NCI-H2196 (cell line): ENCODE measurements around the gene CDKAL1.

ENCODE experiments used
- DNase-seq: peaks from one replicate; lab custom pipeline; 2025; ENCODE audit not compliant: unreplicated experiment; lab: John Stamatoyannopoulos, UW

CDKAL1 gene

DNA sequence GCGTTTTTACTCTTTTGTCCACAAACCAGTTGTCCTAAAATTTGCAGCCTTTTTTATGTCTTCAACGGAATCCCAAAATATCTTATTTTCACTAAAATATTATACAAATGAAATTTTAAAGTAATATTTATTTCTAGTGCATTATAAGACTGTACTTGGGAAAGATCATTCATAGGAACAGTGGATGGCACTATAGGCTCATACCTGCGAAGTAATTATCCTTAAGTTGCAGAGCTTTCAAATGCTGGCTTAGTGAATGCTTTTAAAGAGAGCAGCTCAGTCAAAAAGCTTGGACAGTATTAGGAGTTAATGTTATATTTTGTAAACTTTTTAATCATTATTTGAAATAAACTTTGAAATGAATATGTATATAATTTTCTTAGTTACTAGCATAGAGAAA, 254.9 kb downstream of the CDKAL1 start:
- DNase-seq = no peak

DNA sequence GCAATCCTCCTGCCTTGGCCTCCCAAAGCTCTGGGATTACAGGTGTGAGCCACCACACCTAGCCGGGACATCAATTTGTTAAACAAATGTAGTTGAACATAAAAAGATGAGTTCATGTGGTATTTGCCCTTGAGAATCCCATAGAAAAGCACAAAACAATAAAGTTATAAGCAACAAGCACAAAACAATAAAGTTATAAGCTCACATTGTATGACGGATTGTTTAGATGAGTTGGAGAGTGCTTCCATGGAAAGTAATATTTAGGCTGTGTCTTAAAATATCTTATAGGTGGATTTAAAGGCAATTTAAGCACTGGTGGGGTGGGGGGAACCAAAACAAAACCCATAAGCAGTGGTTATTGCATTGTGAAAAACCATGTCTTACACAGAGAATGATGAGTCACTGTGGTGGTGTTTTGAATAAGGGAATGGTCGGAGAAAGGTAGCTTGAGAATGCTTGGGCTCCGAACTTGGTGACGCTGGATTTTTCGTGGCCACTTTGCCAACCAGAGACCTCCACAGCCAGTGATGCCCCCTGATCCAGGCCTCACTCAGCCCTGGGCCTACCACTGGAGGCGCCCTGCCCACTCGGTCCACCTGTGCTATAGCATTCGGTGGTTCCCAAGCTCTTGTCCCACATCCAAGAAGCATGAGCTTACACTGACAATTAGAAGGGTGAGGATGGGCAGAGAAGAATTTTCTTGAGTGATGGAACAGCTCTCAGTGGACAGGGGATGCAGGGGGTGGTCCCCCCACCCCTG, 256.0 kb downstream of the CDKAL1 start:
- no peak for DNase-seq

DNA sequence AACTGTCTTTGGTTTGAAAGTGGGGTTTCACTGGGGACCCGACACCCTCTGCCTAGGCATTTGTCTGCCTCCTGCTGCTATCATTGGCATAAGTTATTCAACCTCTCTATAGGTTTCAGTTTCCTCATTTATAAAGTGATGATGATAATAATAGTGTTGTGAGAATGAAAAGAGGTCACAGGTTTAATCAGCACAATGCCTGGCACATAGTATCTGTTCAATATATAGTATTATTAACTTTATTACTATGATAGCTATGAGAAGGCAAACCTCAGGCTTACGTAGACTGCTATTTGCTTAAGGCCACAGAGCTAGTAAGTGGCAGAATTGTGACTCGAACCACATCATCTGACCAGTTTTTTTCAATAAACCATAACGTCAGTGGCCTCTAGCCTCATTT, 256.8 kb downstream of the CDKAL1 start:
- DNase-seq = no peak

DNA sequence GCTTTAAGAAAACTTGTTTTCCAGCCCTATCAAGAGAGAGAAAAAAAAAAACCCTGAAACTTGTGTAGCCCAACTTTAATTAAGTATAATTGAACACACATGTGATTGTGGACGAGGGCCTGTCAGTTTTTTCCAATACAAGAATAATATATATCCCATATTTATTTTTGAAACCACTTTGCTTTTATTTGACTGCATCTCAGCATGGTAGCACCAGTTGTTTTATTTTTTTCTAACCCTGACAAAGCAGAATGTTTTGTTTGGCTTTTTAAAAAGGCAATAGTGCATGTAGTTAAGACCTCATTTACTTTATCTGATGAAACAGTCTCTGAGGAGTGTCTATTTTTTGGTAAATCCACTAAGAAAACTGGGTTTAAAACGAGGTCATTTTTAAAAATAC, 257.7 kb downstream of the CDKAL1 start:
- no peak for DNase-seq

DNA sequence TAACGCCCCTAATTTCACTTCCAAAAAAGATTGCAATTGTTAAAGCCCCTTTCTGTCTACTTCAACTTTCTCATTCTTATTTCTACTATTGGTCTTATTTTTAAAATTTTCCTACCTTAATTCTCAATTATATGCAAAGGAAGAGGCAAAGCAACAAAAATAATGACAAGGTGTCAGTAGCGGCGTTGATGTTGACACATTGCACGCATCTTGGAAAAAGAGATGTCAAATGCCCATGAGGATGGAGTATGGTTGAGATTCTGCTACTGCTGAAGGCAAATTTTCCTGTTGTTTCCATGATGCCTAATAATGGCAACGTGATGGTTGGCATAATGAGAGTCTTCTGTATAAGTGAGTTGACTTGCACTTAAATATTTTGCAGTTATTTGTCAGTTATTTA, 258.9 kb downstream of the CDKAL1 start:
- no peak for DNase-seq

GRCh38 chr6:20797597-20797996, 263.3 kb downstream of the CDKAL1 start:
- no peak for DNase-seq

DNA sequence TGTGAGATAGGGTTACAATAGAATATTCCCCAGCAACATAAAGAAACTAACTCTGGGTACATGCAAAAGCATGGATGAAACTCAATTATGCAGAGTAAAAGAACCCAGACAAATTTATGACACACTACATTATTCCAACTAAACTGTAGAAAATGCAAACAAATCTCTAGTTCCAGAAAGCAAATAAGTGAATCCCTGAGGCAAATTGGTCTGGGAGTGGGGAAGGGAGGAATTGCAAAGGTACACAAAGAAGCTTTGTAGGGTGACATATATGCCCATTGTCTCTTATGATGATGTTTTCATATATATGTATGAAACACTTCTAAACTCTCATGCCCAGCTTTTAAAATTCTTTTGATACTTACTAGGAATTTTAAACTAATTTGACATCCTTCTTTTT, 266.0 kb downstream of the CDKAL1 start:
- DNase-seq = no peak

GRCh38 chr6:20800653-20801052, 266.4 kb downstream of the CDKAL1 start:
- no peak for DNase-seq

DNA sequence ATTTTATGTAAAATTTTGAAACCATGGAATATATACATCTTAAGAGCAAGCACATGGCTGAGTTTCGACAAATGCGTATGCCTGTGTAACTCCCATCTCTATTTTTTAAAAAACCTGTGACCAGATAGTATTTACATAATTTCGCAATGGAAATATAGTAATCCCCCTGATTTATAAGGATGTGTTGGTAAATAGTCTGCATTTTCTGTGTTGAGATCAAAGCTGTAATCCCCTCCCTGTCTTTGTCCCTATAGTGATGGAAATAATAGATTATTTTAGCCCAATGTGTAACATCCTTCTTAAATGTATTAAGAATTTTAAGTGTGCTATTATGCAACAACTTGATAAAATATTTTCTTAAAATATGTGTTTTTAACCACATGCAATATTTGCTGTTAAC, 267.3 kb downstream of the CDKAL1 start:
- DNase-seq = no peak

GRCh38 chr6:20802596-20802995, 268.3 kb downstream of the CDKAL1 start:
- no peak for DNase-seq

DNA sequence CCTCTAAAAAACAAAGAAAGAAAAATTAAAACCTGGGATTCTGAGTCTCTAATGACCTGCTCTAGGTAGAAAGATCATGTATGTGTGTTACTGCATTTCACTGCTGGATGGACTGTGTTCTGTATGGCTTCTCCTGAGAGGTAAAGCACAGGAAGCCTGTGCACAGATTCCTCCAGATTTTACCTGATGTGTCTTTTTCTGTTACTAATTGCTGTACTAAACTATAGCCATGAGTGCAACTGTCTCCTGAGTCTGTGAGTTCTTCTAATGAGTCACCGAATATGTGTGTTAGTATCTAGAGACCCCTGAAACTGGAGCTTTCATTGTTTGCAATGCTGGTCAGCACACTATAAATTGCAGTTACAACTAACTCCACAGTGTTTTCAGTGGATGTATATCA, 270.8 kb downstream of the CDKAL1 start:
- DNase-seq = no peak

GRCh38 chr6:20806669-20807068, 272.4 kb downstream of the CDKAL1 start:
- no peak for DNase-seq

DNA sequence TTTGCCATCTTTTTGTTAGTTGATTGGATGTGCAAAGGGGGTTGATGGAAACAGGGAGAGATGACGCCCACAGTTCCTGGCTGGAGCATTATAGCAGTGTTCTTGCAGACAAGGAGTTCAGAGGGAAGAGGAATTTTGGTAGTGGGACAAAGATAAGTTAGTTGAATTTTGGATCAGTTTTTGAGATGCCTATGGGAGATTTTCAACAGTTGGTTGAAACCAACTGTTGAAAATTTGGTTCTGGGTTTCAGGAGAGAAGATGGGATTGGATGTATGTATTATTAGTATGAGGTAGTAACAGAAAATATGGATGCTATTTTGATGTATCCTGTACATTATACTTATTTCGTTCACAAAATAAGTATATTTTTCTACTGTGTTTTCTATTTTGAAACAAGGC, 274.2 kb downstream of the CDKAL1 start:
- DNase-seq = no peak

DNA sequence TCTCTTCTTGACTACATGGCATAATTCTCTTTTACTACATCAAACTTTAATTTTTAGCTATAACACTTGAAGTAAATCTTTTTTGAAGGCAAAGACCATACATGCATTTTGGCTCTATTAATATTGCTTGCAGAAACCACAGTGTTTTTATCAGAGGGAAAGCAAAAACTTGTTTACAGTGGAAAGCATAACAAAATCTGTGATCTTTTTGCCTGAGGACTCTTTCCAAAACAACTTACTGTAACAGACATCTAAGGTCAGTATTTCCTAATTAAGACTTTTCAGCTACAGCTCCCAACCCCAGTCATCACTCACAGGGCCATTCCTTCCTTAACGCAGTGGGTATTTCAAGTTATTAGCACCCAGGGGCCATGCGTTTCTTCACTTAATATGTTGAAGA, 274.7 kb downstream of the CDKAL1 start:
- DNase-seq = no peak

DNA sequence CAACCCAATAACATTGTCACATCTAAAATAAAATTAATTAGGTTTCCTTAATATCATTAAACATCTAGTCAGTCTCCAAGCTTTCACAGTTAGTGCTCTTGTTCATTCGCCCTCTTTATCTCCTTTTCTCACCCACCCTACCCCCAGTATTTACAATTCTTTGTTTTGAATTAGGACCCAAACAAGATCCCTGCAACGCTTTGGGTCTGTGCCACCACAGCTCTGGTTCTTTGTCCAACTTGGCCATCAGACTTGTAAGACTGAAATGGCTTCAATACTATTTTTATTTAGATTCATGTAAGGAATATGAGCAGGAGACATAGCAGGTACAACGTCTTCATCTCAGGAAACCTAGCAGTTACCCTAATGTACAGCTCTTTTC, 276.5 kb downstream of the CDKAL1 start:
- DNase-seq = no peak

DNA sequence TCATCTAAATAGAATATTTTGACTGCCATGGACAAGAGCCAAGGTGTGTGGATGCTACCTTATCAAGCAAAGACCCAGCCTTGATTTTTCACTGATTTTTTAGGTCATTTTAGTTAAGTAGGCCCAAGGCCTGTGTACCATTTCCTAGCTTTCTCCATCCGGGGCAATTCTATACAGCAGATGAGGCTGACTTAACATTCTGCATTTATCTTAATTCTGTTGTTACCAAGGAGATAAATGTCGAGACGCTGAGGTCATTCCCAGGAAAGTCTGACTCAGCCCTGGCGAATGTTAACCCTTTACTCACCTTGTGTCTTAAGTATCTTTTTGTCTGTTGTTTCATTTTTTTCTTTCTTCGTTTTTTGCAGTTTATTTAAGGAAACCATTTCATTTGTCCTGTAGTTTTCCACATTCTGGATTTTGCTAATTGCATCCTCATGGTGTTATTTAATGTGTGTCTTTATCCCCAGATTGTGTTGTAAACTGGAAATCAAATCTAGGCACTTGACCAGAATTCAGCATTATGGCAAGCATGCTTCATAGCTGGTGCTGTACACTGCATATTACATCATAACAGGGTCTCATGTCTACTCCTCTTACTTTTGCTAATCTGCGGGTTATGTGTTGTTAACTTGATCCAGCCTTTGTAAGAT, 277.0 kb downstream of the CDKAL1 start:
- no peak for DNase-seq

DNA sequence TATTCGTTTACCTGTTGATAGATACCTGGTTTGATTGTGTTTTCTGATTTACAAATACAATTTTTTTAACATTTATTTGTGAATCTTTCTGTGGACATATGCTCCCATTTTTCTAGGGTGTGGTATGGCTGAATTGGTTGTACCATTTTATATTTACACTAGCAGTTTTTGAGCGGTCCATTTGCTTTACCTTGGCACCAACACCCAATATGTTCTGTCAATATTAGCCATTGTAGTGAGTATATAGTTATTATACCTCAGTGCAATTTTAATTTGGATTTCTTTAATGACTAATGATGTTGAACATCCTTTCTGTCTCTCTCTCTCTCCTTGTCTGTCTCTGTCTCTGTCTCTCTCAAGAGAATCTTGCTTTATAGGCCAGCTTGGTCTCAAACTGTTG, 278.5 kb downstream of the CDKAL1 start:
- no peak for DNase-seq

DNA sequence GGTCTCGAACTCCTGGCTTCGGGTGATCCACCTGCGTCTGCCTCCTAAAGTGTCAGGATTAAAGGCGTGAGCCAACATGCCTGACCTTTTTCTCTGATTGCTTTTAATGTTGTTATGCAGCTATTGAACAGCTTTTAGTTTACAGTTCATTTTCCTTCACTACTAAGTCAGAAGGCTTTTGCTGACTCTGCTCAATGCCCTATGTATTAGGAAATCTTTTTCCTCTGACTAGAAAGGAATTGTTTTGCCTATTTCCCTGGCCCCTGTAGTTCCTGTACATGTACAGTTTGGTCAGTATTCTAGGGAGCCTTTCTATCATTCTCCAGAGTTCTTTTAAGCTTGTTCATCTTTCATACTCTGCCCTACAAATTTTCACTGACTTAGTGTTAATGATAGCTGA, 280.2 kb downstream of the CDKAL1 start:
- no peak for DNase-seq

DNA sequence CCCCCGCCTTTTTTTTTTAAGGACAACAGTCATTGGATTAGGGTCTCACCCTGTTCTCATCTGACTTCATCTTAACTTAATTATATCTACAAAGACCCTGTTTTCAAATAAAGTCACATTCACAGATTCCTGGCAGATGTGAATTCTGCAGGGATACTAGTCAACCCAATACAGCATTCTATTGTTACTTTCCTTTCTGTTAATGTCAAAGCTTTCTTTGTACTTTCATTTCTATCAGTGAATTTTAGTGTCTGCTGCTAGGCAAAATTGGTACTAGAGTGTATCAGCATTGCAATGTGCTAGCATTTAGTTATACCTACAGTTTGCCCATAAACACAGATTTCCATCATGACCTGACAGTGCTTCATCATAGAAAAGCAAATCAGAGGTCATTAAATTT, 281.9 kb downstream of the CDKAL1 start:
- DNase-seq = no peak

GRCh38 chr6:20817806-20818320, 283.6 kb downstream of the CDKAL1 start:
- no peak for DNase-seq

GRCh38 chr6:20819774-20820400, 285.6 kb downstream of the CDKAL1 start:
- no peak for DNase-seq

DNA sequence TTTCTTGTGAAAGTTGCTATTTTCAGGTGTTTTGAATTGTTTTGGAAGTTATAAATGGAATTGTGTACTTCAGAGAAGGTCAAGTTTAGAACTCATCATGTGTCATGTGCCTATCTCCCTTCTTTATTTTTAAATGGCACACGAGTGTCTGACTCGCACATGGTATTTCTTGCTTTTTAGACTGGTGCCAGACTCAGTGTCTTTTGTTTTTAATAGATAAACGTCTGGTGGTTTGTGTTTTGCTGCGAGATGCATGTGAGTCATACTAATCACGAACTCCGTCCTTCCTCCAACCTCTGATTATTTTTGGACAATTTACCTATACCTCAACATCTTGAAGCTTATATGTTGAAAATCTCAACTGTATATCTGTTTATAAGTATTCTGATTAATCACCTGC, 292.1 kb downstream of the CDKAL1 start:
- DNase-seq = no peak
